GM19023 (cell line): Measurements from ENCODE around the gene PCNX2.
"Not testable (repeated sequence)": the region's sequence is repeated elsewhere in the genome, so short reads cannot be mapped to it uniquely, and the experiment has no call there.

Source experiments
- ATAC-seq: cut with Tn5 transposase; IDR thresholded peaks from one replicate; pipeline ENCODE4 v1.9.1; 2021; ENCODE audit warnings: mild to moderate bottlenecking, moderate library complexity; ENCODE audit not compliant: unreplicated experiment

The PCNX2 gene

DNA sequence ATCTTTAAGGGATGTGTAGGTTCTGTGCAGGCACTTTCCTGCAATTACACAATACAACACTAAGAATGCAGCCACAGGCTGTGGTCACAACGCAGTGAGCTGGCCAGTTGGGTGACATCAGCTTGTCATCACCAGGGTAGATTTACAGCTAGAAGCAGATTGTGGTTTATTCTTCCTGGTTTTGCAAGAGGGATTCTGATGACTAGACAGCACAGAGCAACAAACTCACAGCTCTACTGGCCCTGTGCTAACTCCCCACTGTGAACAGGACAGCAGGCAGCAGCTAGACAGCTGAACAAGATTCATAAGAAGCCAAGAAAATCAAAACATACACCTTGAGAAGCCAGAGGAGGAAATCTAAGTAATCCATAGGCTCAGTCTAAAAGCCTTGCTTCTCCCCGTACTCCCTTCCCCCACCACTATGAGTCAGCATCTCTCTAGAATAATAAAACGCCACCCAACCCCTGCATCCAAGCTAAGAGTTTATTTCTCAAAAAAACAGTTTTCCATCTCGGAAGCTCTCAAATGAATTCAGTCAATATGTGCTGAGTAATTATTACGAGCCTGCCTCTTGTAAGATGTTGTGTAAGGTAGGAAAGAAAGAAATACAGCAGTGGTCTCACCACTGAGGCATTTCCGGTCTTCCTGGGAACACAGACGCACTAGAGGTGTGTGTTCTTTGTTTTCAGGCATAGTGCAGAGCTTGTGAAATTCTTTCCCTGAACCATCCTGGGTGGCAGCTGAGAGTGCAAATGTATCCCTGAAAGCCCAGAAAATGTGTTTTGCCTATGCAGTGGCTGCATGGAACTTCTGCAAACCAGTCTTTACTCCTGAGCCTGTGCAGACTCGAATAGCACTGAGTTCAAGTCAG lies 182.3 kb downstream of the PCNX2 start:
- no peak for ATAC-seq

DNA sequence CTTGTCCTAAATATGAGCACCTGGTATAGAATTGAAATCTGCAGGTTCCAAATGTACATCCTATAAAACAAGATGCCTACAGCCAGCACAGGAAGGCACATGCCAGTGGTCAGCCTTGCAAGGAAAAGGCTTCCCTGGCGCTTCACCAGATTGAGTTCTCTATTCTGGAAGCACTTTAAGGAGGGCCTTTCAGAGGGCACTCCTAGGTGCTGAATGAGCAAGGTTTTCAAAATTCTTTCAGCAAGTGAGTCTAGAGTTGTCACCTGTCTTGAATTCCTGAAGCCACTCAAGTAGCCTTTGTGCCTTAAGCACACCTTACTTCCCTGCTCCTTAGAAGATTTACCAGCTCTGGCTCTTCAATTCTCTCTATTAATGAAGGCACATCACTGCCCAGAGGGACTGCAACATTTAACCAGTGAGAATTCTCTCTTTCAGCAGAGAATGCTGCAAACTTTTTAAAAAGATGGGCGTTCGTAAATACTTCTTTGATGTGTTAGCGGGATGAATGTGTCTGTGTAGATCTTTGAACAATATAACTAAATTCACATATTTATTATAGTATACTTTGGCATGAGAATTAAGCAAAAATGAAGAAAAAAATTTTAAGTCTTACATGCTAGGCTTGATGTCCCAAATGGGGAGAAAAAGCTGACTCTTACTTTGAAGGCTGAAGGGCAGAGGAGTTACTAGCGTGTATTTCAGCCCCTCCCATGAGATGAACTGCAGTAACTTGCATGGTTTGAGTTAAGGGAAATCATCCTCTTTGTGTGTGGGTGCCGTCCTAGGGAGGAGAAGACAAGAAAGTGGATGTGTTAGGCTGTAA lies 183.1 kb downstream of the PCNX2 start:
- ATAC-seq: no peak

DNA sequence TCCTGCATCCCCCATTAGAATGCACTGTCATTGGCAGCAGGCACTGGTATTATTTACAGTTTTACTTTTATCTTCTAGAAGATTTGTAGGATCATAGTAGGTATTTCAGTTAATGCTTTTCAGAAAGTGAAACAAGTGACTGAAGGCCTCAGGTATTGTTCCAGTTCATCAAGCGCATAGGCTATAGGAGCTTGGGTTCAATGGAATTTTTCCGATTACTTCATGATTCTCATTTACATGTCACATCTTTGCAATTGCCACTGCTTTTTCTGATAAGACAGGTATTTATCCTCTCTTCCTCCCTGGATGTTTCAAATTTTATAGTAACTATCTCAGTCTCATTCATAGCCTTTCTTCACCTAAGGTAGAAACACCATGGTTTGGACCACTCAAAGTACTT lies 183.8 kb downstream of the PCNX2 start:
- ATAC-seq: no peak

DNA sequence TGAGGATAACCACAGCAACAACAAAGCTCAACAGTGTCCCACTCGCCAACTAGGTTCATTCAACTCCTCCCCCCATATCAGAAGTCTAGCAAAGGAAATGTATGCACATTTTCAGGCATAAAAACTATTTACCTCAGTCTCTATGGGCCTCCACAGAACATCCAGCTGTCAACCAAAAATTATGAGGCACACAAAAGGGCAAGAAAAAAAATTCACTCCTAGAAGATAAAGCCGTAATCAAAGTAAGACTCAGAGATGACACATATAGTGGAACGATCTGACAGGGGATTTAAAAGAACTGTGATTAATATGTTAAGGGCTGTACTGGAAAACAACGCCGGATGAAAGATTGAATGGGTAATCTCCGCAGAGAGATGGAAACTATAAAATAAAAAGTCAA lies 186.4 kb downstream of the PCNX2 start:
- ATAC-seq: no peak

DNA sequence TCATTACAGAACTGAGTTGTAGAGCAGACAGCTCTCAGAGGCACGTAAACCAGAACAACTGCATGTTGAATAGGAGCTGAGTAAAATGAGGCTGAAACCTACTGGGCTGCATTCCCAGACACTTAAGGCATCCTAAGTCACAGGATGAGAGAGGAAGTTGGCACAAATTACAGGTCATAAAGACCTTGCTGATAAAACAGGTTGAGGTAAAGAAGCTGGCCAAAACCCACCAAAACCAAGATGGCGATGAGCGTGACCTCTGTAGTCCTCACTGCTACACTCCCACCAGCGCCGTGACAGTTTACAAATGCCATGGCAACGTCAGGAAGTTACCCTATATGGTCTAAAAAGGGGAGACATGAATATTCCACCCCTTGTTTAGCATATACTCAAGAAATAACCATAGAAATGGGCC lies 187.8 kb downstream of the PCNX2 start:
- ATAC-seq: not testable (repeated sequence)

DNA sequence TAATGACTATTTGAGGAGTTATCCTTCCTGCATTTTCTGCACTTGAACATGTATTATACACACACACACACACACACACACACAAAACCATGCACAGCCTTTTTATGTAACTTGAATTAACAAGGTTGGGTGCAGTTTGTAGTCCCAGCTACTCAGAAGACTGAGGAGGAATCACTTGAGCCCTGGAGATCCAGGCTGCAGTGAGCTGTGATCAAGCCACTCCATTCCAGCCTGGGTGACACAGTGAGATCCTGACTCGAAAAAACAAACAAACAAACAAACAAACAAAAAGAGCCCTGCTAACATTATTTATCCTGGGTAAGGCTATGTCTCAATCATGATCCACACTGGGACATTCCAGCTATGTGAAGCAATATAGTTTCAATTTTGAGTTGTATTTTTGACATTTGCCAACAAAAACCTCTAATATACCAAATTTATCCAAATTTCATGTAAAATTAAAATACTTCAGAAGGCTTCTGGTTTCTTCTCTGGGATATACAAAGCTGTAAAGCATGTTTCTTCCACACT lies 188.3 kb downstream of the PCNX2 start:
- no peak for ATAC-seq

DNA sequence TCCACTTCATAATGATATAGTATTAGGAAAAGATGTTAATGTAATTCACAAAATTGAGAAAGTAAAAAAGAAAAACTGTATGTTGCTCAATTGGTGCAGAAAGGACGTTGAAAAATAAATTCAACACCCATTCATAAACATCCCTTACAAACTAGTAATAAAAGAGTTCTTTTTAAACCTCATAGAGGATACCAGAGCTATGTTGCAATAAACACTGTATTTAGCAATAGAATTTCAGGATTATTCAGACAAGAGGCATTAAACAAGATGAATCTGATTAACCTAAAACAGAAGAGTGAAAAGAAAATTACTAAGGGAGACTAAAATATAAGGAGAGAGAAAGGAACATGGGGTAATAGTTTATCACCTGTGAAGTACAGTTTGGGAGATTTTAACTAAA lies 190.3 kb downstream of the PCNX2 start:
- ATAC-seq: no peak

DNA sequence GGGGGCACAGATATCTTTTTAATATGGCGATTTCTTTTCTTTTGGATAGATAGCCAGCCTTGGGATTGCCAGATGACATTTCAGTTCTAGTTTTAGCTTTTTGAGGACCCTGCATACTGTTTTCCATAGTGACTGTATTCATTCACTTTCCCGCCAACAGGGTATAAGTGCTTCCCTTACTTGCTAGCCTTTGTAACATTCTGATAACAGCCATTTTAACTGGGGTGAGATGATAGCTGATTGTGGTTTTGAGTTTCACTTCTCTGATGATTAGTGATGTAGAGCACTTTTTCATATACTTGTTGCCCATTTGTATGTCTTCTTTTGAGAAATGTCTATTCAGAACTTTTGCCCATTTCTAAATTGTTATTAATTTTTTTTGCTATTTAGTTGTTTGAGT lies 193.2 kb downstream of the PCNX2 start:
- no peak for ATAC-seq

DNA sequence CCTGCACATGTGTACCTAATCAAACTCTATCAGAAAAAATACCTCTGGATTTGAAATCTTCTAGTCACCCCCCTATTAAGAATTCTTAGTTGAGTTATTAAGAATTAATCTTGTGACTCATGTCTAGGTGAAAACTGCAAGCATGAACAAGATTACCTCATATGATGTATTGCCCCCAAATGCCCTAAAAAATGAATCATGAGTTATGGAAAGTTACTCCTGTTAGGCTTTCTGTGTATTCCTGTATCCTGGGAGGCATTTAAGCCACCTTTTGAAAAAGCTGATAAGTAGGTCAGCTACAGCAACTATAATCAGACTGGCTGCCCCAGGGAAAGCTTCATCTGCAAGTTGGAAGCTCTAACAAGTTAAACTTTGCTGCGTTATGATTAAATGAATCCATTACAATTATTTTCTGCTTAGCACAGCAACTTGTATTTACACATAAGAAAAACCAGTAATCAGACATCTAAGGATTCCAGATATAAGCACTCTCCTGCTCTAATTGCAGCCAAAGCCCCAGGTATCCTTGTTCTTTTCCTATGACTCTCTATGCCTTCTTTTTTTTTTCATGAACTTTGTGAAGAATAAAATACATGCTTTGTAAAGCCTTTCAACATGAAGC lies 197.5 kb downstream of the PCNX2 start:
- ATAC-seq: no peak

DNA sequence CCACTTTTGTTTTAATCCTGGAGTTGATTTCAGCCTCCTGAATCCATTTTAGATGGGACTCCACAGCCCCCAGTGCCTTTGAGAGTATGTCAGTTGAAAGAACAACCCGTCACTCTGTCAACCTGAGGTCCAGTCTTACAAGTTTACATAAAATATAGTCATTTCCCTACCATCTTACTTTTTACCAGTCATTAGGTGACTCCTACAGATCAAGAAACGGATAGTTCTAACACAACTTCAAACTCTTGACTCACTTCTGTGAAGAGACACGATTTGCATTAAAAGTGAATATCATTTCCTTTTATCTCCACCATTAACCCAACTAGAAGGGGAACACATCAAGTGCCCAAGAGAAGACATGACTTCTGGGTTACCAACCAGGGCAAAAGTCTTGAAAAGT lies 198.0 kb downstream of the PCNX2 start:
- ATAC-seq: no peak

DNA sequence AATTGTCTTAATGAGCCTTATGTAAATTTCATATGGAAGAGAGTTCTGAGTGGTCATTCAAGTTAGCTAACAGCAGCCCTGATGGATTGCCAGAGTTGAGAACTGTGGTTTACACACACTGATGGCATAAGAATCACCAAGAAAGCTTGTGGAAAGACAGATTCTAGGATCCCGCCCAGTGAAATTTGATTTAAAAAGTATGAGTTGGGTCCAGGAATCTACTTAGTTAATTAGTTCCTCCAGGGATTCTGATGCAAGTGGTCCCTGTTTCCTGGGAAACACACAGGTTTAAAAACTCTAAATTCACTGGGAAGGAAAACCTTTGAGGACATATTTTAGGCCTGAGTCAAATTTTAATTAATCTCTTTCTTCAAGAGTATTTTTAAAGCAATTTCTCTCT lies 200.8 kb downstream of the PCNX2 start:
- no peak for ATAC-seq

DNA sequence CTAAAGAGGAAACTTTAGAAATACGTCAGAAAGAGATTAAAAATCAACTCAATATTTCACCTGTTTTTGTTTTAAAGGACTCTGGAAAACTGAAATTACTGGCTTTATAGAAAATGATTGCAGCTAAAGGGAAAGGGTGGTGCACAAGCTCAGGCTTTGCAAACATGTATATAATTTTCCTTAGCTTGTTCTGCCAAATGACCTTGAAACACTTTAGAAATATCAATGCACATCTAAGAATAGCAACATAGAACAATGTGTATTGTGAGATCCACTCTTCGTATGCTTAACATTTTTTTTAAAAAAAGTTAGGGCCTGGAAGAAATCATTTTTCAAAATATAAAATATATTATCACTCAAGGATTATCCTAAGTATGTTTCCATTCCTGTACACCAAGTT lies 201.3 kb downstream of the PCNX2 start:
- no peak for ATAC-seq

DNA sequence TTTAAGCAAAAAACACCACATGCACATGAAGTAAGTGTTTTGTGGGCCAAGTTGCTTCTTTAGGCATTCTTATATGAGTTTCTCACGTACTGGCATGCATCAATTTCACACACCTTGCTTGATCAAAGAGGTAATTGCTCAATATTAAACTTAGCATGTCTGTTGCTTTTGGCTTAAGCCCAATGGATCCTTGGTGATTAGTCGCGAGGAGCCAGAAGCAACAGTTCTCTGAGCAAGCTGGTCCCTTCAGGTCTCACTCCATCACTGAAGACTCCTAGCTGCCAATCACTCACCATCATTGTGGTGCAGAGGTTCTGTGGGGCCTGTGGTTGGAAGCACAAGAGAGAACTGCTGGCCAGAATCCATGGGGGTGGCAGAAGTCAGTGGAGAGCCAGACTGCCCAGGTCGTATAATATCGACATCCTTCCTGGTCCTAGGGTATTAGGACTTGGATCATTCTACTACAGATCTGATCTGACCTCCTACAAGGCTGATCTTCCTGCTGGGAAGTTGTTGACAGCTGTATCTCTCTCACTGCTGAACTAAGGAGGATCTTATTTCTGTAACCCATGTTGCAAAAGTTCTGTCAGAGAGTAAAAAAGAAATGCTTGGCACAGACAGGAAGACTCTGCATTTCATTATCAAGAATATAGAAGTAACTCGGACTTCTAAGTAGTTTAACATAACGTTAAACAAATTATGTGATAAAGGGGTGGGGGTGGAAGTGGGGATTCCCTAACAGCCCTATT lies 204.6 kb downstream of the PCNX2 start:
- no peak for ATAC-seq

DNA sequence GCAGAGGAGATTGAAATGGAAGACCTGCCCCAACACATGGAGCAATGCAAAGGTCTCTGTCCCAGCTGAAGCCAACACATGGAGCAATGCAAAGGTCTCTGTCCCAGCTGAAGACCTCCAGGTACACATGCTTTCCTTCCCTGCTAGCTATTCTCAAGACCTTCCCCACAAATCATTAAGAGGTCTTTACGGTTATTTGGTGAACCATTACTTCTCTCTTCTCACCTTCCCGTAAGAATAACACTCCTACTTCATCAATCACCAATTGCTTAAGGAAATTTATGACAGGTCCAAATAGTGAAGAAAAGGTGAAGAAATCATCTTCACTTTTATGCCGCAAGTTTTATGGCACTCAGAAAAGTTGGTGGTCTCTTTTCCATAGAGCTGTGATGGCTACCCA lies 206.3 kb downstream of the PCNX2 start:
- ATAC-seq: no peak

DNA sequence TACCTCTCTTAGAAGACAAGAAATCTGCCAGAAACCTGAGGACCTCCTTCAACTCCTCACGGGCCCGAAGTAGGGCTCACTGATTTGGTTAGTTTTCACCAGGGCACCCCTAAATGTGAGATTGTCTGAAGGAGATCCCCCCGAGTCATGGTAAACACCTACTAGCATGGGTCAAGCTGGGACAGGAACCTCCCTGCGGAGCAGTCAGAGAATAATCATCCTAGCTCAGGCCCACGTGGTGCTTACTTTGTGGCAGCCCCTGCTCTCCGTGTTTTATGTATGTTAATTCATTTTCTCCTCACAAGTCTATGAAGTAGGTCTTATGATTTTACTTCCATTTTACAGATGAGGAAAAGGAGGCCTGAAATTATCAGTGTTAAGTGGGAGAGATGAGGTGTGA lies 206.9 kb downstream of the PCNX2 start:
- ATAC-seq: no peak

DNA sequence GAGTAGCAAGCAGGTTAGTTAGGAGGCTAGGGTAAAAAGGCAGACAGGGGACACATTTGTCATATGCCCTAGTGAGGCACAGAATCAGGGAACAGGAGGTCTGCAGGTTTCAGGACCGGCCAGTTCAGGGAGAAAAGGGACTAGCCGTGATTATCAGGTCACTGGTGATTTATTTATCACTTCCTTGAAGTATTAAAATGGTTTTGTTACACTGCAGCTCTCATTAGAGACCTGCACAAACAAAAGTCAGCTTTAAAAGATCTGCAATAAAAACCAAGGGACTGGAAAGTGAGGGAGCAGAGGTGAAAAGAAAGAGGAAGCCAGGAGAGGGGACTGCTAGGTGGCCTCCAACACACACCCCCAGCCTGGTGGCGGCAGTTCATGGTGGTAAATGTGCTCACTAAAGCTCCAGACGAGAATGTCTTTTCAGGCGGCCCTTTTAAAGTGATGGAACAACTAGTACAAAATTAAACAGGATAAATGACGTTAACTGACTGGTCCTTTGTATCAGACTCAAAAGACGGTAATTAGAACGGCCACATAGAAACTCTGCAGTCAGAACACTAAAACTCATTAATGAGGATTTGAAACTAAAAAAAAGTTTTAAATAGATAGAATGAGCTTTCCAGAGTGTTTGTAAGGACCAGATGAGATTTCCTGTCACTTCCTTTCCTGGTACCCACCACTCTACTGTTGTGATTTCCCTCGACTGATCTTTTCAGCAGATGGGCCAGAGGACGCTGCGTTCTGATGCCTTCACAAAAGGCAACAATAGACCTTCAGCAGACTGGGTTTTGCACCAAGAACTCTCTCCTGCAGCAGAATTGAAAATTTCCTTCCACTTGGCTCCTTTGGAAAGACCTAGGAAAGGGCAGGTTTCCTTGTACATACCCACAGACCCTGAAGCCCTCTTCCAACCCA lies 208.3 kb downstream of the PCNX2 start:
- no peak for ATAC-seq

DNA sequence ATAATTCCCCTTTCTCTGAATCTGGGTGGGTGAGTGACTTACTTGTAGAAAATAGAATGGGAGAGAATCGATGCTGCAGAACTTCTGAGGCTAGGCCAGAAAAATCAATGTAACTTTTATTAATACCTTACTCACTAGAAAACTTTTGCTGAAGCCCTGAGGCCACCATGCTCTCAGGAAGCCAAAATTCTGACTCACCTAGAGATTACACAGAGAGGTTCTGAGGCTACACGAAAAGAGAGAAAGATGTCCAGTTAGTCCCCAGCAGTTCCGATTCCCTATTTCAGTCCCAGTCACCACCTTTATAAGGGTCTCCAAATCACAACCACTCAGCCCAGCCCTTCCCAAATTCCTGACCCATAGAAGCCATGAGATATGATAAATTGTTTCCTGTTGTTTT lies 210.0 kb downstream of the PCNX2 start:
- ATAC-seq: no peak

DNA sequence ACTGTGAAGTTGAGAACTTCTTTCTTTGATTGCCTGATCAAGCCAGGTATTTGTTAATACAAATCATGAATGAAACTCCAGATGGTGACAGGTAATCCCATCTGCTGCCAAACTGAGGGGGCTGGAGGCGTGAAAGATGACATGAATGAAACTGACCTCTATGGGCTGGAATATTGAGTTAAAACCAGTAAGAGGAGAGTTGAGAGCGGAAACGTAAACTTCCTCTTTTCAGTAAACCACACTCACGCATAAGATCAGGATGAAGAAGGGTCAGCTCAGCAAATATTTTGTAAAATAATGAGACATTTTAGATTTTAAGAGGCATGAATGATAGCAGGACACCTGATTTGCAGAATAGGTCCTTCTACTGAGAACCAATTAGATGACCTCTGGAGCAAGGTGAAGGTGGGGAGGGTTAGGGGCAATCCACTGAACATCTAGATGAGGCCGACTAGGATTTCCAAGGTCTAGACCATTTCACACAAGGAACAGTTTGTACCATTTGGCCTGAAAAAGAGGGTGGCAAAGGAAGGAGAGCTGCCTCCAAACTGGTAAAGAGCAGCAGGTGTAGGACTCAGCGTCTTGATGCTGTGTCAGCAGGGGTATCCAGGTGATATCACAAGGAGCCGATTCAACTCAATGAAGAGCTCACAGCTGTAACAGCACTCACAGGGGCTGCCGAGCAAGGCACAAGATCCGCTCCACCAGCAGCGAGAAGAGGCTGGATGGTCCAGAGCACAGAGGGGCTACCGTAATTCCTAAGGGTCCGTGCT lies 212.6 kb downstream of the PCNX2 start:
- no peak for ATAC-seq

DNA sequence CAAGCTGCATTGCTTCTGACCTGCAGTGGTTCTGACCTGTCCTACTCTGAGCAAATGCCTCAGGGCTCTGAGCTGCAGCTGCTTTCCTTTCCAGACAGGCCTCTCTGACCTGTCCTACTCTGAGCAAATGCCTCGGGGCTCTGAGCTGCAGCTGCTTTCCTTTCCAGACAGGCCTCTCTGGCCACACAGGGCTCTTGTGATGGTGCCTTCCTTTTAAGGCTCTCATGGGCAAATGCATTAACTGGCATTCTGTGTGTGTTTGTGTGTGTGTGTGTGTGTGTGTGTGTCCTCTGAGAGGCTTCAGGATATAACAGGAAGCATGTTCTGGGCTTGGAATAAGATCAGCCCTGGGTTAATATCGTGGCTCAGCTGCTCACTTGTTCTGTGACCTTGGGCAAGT lies 213.8 kb downstream of the PCNX2 start:
- ATAC-seq: no peak
